HCT116 (cell line): ENCODE data around the gene ARAP1.

Experiments used
- CTCF ChIP-seq, 3 experiments: fragments of 200-600 bp in 1 of 3; sonication (generic) in 1 of 3; IDR thresholded peaks in 2 of 3; conservative IDR thresholded peaks in 1 of 3; 2 replicates each; pipeline ENCODE4 v1.5.1; 2012 to 2017; ENCODE audit warnings: low read depth in 2 of 3, low read length in 2 of 3, antibody characterized with exemption in 1 of 3, borderline replicate concordance in 1 of 3, control low read depth in 1 of 3, mild to moderate bottlenecking in 1 of 3, mixed read lengths in 1 of 3, mixed run types in 1 of 3, moderate library complexity in 1 of 3; ENCODE audit not compliant: insufficient read depth in 1 of 3
- JUND ChIP-seq: IDR thresholded peaks from 2 replicates; pipeline ENCODE4 v1.6.1; 2012
- POLR2A ChIP-seq: IDR thresholded peaks from 2 replicates; pipeline ENCODE4 v1.7.0; 2011; ENCODE audit warnings: borderline replicate concordance; ENCODE audit not compliant: insufficient read depth, insufficient read length; ENCODE audit errors: extremely low read depth
- REST ChIP-seq: IDR thresholded peaks from 2 replicates; pipeline ENCODE4 v1.6.1; 2012; ENCODE audit warnings: low read depth
- SIN3A ChIP-seq: IDR thresholded peaks from 2 replicates; pipeline ENCODE4 v1.6.1; 2012; ENCODE audit warnings: low read depth

GRCh38 chr11:72780296-72781062 lies 28.3 kb upstream of the ARAP1 start:
- no peak for TF ChIP-seq POLR2A
- TF ChIP-seq JUND, result no peak
- no peak for TF ChIP-seq CTCF (IDR thresholded peaks at IDR 0.05 in 2 of 3, conservative IDR thresholded peaks at IDR 0.05 in 1 of 3; ENCODE audit: borderline replicate concordance in 1 of 3, insufficient read depth in 1 of 3, low read depth in 2 of 3, low read length in 2 of 3)
- no peak; the same call in 1 of the 2 replicates for TF ChIP-seq SIN3A
- TF ChIP-seq REST, result no peak
